Heart left ventricle (tissue), 13 donors: Measurements from ENCODE around the gene SHC4.

Experiments
- CTCF ChIP-seq, 12 donors: fragments of 200-600 bp; sonication (generic) in 4 of 12; IDR thresholded peaks; one replicate each; pipeline versions ENCODE4 v1.5.0 to v1.8.0; 2018 to 2022; ENCODE audit warnings: antibody characterized with exemption in 12 of 12, mild to moderate bottlenecking in 5 of 12
- POLR2A ChIP-seq, 2 donors: fragments of 450-650 bp; IDR thresholded peaks; one replicate each; pipeline ENCODE4 v1.6.1; 2017; ENCODE audit warnings: antibody characterized with exemption in 2 of 2, mild to moderate bottlenecking in 2 of 2, moderate library complexity in 2 of 2
- donor health status: ischemic (EF 13 %, LVEDD 7.1; RV severe dilation, severe dysfunction).
- donor health status: DM: no; HTN: yes; CAD: no.
- donor health status: DM: no; HTN: no; CAD: no.
- donor health status: ischemic (EF 25% LVEDD 6.9; RV normal size, moderate dysfunction).
- donor health status: ischemic (EF 25% LVEDD 5.7; RV mildly dilated, moderate dysfunction).
- donor health status: ischemic (EF 35%, LVEDD 5.7; RV mildly dilated, moderate dysfunction).
- donor health status: nonischemic (EF 11% LVEDD 7.7; RV severe dilation, severe dysfunction).
- donor health status: DM: yes; HTN: yes; CAD: no.
- donor health status: PGD.
- donor health status: ischemic (EF 29% LVEDD 5.4; RV normal size, mild dysfunction).
- donor health status: nonischemic (EF 23%, LVEDD 6.1; RV moderate dilation, normal function).

- TF ChIP-seq CTCF (IDR thresholded peaks at IDR 0.05): no peak
- no peak for TF ChIP-seq POLR2A (IDR thresholded peaks at IDR 0.05)
Measured at GRCh38 chr15:48782911-48783310, 180.8 kb downstream of the SHC4 start.
